Mesothelial cell of epicardium (in vitro differentiated cells): Measurements from ENCODE around the gene TMOD2. TPM values are rescaled to one million over a fixed set of nuclear protein-coding genes. Genes with fewer than 3 reads are reported as not detected.
A peak's percentile ranks its signal among the peaks of the same experiment; 100 is the strongest.

Experiments used
- DNase-seq, 2 experiments: peaks; one replicate each; pipeline ENCODE4 v3.0.0; 2021; ENCODE audit warnings: low spot score in 2 of 2; ENCODE audit not compliant: unreplicated experiment in 2 of 2
- H3K27ac Mint-ChIP-seq: 2 replicates; pipeline ENCODE4 v1.8.0; 2021; ENCODE audit warnings: mixed read lengths
- H3K27me3 Mint-ChIP-seq: 2 replicates; pipeline ENCODE4 v1.8.0; 2021; ENCODE audit warnings: low read depth, mixed read lengths
- H3K36me3 Mint-ChIP-seq: 2 replicates; pipeline ENCODE4 v1.8.0; 2021; ENCODE audit warnings: mixed read lengths
- H3K4me1 Mint-ChIP-seq: 2 replicates; pipeline ENCODE4 v1.8.0; 2021; ENCODE audit warnings: mixed read lengths
- H3K4me3 Mint-ChIP-seq: 2 replicates; pipeline ENCODE4 v1.8.0; 2021; ENCODE audit warnings: mild to moderate bottlenecking, moderate library complexity, mixed read lengths
- H3K9me3 Mint-ChIP-seq: 2 replicates; pipeline ENCODE4 v1.8.0; 2021; ENCODE audit warnings: mixed read lengths
- total RNA-seq: library from RNA; stranded (reverse); gene quantifications from 3 replicates; pipeline ENCODE4 v1.2.1, GENCODE V29; 2021
- TF ChIP-seq, protein P1 (sequence below): fragments of 200-600 bp; sonication (generic); IDR thresholded peaks from one replicate; pipeline ENCODE4 v1.5.0; 2021; ENCODE audit warnings: antibody characterized with exemption; ENCODE audit not compliant: unreplicated experiment

Gene TMOD2
- total RNA-seq, 1 donor from 2014 or later = 10.0 TPM

DNA sequence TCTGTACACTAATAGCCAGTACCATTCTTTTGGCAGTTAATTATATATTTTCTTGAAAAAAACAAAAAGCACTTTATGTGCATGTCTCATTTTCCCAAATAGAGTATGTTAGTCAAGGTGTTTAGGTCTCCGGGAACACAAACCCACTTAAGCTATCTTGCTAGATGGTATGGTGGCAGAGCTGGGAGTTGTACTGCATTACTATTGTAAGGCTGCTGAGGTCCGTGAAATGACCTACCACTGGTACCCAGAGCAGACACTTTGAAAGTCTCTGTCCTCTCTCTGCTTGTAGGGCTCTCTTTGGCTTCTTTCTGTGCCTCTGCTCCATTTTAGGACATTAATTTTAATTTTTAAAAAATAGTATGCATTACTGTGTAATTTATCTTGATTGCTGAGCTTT lies 86.9 kb downstream of the TMOD2 start:
- H3K9me3 Mint-ChIP-seq = no peaks in the 10 kb centered on the region
- TF ChIP-seq, protein P1, sequence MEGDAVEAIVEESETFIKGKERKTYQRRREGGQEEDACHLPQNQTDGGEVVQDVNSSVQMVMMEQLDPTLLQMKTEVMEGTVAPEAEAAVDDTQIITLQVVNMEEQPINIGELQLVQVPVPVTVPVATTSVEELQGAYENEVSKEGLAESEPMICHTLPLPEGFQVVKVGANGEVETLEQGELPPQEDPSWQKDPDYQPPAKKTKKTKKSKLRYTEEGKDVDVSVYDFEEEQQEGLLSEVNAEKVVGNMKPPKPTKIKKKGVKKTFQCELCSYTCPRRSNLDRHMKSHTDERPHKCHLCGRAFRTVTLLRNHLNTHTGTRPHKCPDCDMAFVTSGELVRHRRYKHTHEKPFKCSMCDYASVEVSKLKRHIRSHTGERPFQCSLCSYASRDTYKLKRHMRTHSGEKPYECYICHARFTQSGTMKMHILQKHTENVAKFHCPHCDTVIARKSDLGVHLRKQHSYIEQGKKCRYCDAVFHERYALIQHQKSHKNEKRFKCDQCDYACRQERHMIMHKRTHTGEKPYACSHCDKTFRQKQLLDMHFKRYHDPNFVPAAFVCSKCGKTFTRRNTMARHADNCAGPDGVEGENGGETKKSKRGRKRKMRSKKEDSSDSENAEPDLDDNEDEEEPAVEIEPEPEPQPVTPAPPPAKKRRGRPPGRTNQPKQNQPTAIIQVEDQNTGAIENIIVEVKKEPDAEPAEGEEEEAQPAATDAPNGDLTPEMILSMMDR = no peak
- H3K4me1 Mint-ChIP-seq = peaks cover 23% of the 10 kb centered on the region
- no peak overlapping the region for H3K4me3 Mint-ChIP-seq
- DNase-seq = no peak
- H3K27ac Mint-ChIP-seq = no peak overlapping the region
- no peaks in the 10 kb centered on the region for H3K36me3 Mint-ChIP-seq
- H3K27me3 Mint-ChIP-seq = no peaks in the 10 kb centered on the region

DNA sequence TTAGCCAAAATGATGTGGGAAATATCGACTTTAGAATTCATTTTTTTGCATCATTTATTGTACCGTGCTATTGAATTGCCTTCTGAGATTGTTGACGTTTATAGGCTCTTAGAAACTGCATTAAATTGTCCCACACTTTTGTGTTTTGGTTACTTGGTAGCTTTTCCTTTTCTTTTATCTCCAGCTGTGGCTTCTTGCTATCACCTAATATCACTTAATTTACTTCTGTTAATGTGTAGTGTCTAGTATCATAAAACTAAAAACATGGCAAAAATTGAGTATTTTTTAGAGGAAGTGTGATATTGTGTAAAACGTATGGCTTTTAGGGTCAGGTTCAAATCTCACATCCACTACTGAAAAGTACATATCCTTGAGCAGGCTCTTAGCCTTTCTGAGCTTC lies 89.3 kb downstream of the TMOD2 start:
- no peaks in the 10 kb centered on the region for H3K36me3 Mint-ChIP-seq
- TF ChIP-seq, protein P1 = no peak
- no peak overlapping the region for H3K4me3 Mint-ChIP-seq
- no peaks in the 10 kb centered on the region for H3K9me3 Mint-ChIP-seq
- no peaks in the 10 kb centered on the region for H3K27me3 Mint-ChIP-seq
- no peak for DNase-seq
- H3K27ac Mint-ChIP-seq = no peak overlapping the region
- H3K4me1 Mint-ChIP-seq = peaks cover 33% of the 10 kb centered on the region

DNA sequence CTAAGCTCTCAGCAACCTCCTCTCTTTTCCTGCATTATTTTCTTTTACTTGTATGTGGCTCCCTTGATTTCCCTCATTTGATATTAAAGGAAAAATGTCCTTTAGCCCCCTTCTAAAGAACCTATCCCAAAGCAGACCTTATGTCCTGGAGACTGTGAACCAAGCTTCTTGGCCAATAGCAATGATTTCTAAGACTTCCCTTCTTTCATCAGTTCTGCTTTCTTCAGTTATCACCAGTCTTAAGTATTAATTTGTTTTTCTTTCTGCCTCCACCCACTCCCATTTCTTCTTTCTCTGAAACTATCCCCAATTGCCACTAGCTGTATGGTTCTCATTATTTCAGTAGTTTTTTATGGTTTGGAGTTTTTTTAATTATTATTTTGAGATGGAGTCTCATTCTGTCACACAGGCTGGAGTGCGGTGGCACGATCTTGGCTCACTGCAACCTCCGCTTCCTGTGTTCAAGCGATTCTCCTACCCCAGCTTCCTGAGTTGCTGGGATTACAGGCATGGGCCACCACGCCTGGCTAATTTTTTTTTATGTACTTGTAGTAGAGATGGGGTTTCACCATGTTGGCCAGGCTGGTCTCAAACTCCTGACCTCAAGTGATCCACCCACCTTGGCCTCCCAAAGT lies 90.1 kb downstream of the TMOD2 start:
- no peaks in the 10 kb centered on the region for H3K9me3 Mint-ChIP-seq
- peaks cover 39% of the 10 kb centered on the region for H3K4me1 Mint-ChIP-seq
- H3K36me3 Mint-ChIP-seq = no peaks in the 10 kb centered on the region
- no peaks in the 10 kb centered on the region for H3K27me3 Mint-ChIP-seq
- no peak overlapping the region for H3K4me3 Mint-ChIP-seq
- H3K27ac Mint-ChIP-seq = no peak overlapping the region
- TF ChIP-seq, protein P1 = no peak
- no peak for DNase-seq

DNA sequence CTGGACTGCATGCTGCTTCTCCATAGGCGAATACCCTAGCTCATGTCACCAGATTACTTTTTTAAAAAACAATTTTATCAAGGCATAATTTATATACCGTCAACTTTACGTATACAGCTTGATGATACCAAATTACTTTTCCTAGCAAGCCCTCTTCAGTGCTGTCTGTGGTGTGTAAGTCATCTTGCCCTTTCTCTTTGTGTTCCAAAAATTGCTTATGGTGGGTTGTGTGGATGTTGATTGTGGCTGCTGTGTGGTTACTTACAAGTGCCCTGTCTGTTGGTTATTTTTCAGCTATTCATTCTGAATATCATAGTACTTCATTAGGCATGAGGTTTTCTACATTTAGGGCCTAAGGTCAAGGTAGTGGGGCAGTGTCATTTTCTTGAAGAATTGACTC lies 90.9 kb downstream of the TMOD2 start:
- Mint-ChIP-seq H3K4me3 (no peak overlapping the region), H3K36me3 (no peaks in the 10 kb centered on the region), H3K27ac (no peak overlapping the region), H3K27me3 (no peaks in the 10 kb centered on the region), H3K4me1 (peaks cover 40% of the 10 kb centered on the region), H3K9me3 (no peaks in the 10 kb centered on the region)
- TF ChIP-seq, protein P1 = no peak
- no peak for DNase-seq

DNA sequence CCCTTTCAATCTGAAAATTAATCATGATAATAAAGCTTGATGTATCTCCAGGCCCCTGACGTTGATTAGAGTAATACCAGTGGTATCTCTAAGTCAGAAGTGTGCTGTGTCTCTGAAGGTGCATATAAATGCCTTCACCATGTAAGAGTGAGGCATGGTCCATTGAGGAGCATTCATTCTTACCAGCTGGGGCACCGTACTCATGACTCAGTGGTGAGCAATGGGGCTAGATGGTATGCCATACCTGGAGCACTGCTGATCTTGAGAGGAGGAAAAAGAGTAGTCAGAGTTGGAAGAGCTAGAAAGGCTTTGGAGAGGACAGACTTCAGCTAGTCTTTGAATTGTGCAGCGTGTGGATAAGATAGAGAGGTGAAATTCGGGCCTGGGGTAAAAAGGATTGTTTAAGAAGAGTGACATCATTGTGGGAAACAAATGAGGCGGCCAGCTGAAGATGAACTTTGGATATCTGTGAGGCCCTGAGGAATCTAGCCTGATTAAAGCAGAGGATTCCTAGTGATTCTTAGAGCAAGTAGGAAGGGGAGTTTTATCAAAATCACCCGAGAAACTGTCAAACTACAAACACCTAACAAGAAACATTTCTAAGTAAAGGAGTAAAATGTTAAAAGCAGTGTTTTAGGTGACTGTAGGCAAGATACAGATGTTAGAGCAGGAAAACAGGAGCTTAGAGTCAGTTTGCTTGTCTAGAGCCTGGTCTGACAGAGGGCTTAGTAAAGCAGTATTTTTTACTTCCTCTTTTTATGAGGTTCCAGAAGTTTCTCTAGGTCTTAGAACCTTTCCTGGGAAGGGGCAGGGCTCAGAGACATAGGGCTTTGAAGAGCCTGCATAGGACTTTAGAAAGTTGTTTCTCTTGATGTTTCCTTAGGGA lies 91.7 kb downstream of the TMOD2 start:
- no peak for DNase-seq

More for the DNA sequence above, 91.7 kb downstream of the TMOD2 start:
- peak overlapping the region; percentile 13 for H3K27ac Mint-ChIP-seq
- H3K36me3 Mint-ChIP-seq = no peaks in the 10 kb centered on the region
- TF ChIP-seq, protein P1 = no peak
- H3K27me3 Mint-ChIP-seq = no peaks in the 10 kb centered on the region
- H3K9me3 Mint-ChIP-seq = no peaks in the 10 kb centered on the region
- peaks cover 32% of the 10 kb centered on the region for H3K4me1 Mint-ChIP-seq
- H3K4me3 Mint-ChIP-seq = no peak overlapping the region
